ENCODE measurements around the gene SRSF2.

DNA sequence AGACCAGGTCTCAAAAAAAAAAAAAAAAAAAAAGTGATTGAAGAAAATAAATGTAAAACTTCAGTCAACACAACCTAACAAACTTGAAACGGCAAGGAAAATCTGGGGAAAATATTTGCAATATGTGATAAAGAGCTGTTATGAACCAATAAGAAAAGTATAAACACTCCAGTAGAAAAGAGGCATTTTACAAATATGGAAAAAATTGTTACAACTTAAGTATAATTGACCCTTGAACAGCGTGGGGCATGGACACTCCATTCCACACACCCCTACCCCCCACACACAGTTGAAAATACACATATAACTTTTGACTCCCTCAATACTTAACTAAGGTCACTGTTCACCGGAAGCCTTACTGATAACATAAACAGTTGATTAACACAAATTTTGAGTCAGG, 21.4 kb upstream of the SRSF2 start:
- TF ChIP-seq YY1 (IDR thresholded peaks at IDR 0.05; ENCODE audit: insufficient read depth, insufficient read length) (no peak), ZNF274 (IDR thresholded peaks at IDR 0.05; ENCODE audit: low read depth, low read length) (no peak)
